Measurements from ENCODE around the gene IL18R1. TPM values are rescaled to one million over a fixed set of nuclear protein-coding genes. Genes with fewer than 3 reads are reported as not detected.
A peak's percentile ranks its signal among the peaks of the same experiment; 100 is the strongest.

Gene IL18R1
- total and polyA plus RNA-seq, 2 donors (not counting 3 experiments of a cell fraction or from before 2014, with no cell fraction given): 2.9 to 3.6 TPM

- Histone ChIP-seq H3K27me3 (ENCODE audit: control insufficient read depth in 2 of 2, insufficient read depth in 2 of 2, low read length in 2 of 2) (no peaks in the 10 kb centered on the region), H4K20me1 (replicated peaks; ENCODE audit: control insufficient read depth, extremely low read depth, insufficient read depth, low read length) (no peaks in the 10 kb centered on the region)
- intact Hi-C loops (cut with micrococcal nuclease): no loop called here
Observed at GRCh38 chr2:102342888-102343287, 12.7 kb upstream of the IL18R1 start.

DNA sequence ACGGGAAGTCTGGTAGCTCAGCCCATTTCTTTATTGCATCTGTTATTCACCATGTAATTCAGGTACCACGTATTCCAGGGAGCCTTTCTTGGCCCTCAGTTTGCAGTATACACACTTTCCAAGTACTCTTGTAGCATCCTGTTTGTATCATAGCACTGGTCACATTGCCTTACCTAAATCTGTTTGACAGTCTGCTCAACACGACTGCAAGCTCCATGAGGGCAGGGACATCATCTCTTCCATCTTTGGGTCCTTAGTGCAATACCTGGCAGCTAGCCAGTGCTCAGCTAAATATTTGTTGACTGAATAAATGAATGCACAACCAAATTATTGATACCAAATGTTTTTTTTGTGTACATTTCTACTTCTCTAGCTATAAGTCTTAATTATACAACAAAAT lies 11.2 kb upstream of the IL18R1 start:
- no peak overlapping the region for H3K27ac ChIP-seq (ENCODE audit: insufficient read depth, low read depth, low read length)
- H3K4me2 ChIP-seq (ENCODE audit: insufficient read depth, low read length): no peak overlapping the region
- ChIA-PET CTCF (interaction anchor here (0.7 to 1.8 kb wide), 2 partner anchors 9 to 98 kb away, joined by 3 to 5 read pairs; no protein-coding TSS in a partner anchor), POLR2A (no interaction called here)
- H2AFZ ChIP-seq (ENCODE audit: low read depth, low read length): no peak overlapping the region
- no peak overlapping the region for H3K9ac ChIP-seq (replicated peaks; ENCODE audit: extremely low read depth, insufficient read depth, low read length)
- BruUV-seq (replicated peaks): no TSS peak
- no peaks in the 10 kb centered on the region for H3K27me3 ChIP-seq (ENCODE audit: control insufficient read depth in 2 of 2, insufficient read depth in 2 of 2, low read length in 2 of 2)
- TF ChIP-seq MAX (IDR thresholded peaks at IDR 0.05; ENCODE audit: insufficient read depth, insufficient read length) (no peak), POLR2AphosphoS5 (IDR thresholded peaks at IDR 0.05; ENCODE audit: insufficient read depth, low read depth, low read length) (peak; percentile 9)
- intact Hi-C loops (cut with micrococcal nuclease): no loop called here
- no peaks in the 10 kb centered on the region for H3K9me1 ChIP-seq (replicated peaks; ENCODE audit: control insufficient read depth, extremely low read depth, insufficient read depth, low read length)
- no peaks in the 10 kb centered on the region for H3K9me3 ChIP-seq (replicated peaks; ENCODE audit: control insufficient read depth, insufficient read depth, low read length)
- peaks cover 15% of the 10 kb centered on the region for H3K4me1 ChIP-seq (ENCODE audit: control insufficient read depth, extremely low read depth, insufficient read depth, low read length)
- H3K79me2 ChIP-seq (ENCODE audit: control insufficient read depth, insufficient read depth, low read length): peaks cover 8% of the 10 kb centered on the region
- dilution Hi-C loops (cut with MboI; ENCODE audit: extremely low pct_ligation_motif_present, low sequenced_read_pairs): no loop called here
- DNase-seq (ENCODE audit: low read depth, low spot score): no peak
- H4K20me1 ChIP-seq (replicated peaks; ENCODE audit: control insufficient read depth, extremely low read depth, insufficient read depth, low read length): no peaks in the 10 kb centered on the region
- H3K36me3 ChIP-seq (ENCODE audit: control insufficient read depth in 2 of 2, extremely low read depth in 1 of 2, insufficient read depth in 2 of 2, low read length in 2 of 2): peaks cover 0 to 8% of the 10 kb centered on the region in 2 experiments
- no peak for FAIRE-seq
- no peak overlapping the region for H3K4me3 ChIP-seq (replicated peaks in 1 of 3; ENCODE audit: insufficient read depth in 1 of 3, low read depth in 1 of 3, low read length in 3 of 3)

More at GRCh38 chr2:102342888-102343287, 12.7 kb upstream of the IL18R1 start:
- H3K79me2 ChIP-seq (ENCODE audit: control insufficient read depth, insufficient read depth, low read length): peaks cover 23% of the 10 kb centered on the region
- H3K27ac ChIP-seq (ENCODE audit: insufficient read depth, low read depth, low read length): no peak overlapping the region
- H3K4me1 ChIP-seq (ENCODE audit: control insufficient read depth, extremely low read depth, insufficient read depth, low read length): peaks cover 30% of the 10 kb centered on the region
- TF ChIP-seq POLR2A (IDR thresholded peaks at IDR 0.05; ENCODE audit: low read depth, low read length) (peak; percentile 21), GATA2 (IDR thresholded peaks at IDR 0.05; ENCODE audit: insufficient read depth, insufficient read length, low read depth, low read length) (no peak)
- TF ChIP-seq, protein P1, sequence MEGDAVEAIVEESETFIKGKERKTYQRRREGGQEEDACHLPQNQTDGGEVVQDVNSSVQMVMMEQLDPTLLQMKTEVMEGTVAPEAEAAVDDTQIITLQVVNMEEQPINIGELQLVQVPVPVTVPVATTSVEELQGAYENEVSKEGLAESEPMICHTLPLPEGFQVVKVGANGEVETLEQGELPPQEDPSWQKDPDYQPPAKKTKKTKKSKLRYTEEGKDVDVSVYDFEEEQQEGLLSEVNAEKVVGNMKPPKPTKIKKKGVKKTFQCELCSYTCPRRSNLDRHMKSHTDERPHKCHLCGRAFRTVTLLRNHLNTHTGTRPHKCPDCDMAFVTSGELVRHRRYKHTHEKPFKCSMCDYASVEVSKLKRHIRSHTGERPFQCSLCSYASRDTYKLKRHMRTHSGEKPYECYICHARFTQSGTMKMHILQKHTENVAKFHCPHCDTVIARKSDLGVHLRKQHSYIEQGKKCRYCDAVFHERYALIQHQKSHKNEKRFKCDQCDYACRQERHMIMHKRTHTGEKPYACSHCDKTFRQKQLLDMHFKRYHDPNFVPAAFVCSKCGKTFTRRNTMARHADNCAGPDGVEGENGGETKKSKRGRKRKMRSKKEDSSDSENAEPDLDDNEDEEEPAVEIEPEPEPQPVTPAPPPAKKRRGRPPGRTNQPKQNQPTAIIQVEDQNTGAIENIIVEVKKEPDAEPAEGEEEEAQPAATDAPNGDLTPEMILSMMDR (IDR thresholded peaks at IDR 0.05; ENCODE audit: extremely low read depth in 1 of 2, insufficient read depth in 1 of 2, low read depth in 1 of 2, low read length in 2 of 2): peak in 1 of 2 donors; percentile 32
- H3K4me2 ChIP-seq (ENCODE audit: insufficient read depth, low read length): no peak overlapping the region
- FAIRE-seq (no peak), DNase-seq (ENCODE audit: low read depth, low spot score) (peak; percentile 41)
- no peak overlapping the region for H3K9ac ChIP-seq (replicated peaks; ENCODE audit: extremely low read depth, insufficient read depth, low read length)
- no peak overlapping the region for H3K4me3 ChIP-seq (replicated peaks in 1 of 3; ENCODE audit: insufficient read depth in 1 of 3, low read depth in 1 of 3, low read length in 3 of 3)
- dilution Hi-C loops (cut with MboI; ENCODE audit: extremely low pct_ligation_motif_present, low sequenced_read_pairs): no loop called here
- H2AFZ ChIP-seq (ENCODE audit: low read depth, low read length): no peak overlapping the region
- no TSS peak for BruUV-seq (replicated peaks)
- H3K9me1 ChIP-seq (replicated peaks; ENCODE audit: control insufficient read depth, extremely low read depth, insufficient read depth, low read length): no peaks in the 10 kb centered on the region
- no peaks in the 10 kb centered on the region for H3K9me3 ChIP-seq (replicated peaks; ENCODE audit: control insufficient read depth, insufficient read depth, low read length)
- CTCF ChIA-PET: interaction anchor here (0.8 to 2.1 kb wide), 4 partner anchors 41 to 102 kb away, joined by 3 to 10 read pairs (median 6); no protein-coding TSS in a partner anchor
- POLR2A ChIA-PET: no interaction called here
- H3K36me3 ChIP-seq (ENCODE audit: control insufficient read depth in 2 of 2, extremely low read depth in 1 of 2, insufficient read depth in 2 of 2, low read length in 2 of 2): peaks cover 0 to 8% of the 10 kb centered on the region in 2 experiments

Data from endothelial cell of umbilical vein (primary cell).